ENCODE data around the gene PTPN18.

Gene PTPN18

DNA sequence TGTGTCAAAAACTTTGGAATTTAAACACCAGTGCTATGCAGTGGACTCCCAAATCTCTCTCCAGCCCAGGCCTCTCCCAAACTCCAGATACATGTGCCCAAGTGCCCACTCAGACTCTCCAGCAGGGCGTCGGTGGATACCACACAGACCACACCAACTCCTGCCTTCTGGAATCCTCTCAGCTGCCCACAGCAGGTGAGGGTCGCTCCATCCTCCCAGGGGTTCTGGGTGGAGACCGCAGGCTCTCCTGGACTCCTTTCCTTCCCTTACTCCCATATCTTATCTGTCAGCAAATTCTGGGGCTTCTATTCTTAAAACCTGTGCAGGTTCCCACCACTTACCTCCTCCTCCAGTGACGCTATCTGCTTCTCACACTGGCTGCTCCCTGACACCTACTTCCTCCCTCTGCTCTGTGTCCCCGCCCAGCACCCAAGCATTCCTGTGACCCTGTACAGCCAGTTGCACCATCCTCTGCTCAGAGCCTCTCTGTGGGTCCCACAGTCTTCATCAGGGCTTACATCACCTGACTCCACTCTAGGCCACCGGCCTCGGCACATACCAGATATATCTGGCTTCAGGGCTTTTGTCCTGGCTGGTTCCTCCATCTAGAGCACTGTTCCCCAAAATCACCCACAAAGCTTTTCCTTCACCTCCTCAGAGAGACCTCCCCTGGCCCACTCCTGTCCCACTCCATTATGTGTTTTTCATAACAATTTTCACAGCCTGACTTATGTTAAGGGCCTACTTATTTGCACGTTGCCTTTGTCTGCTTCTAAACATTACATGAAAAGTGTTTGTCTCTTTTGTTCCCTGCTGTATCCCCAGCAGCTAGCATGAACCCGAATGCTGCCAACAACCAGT, 15.7 kb upstream of the PTPN18 start:
- no peak for DNase-seq (ENCODE audit: low read depth in 4 of 4, low spot score in 1 of 4)

DNA sequence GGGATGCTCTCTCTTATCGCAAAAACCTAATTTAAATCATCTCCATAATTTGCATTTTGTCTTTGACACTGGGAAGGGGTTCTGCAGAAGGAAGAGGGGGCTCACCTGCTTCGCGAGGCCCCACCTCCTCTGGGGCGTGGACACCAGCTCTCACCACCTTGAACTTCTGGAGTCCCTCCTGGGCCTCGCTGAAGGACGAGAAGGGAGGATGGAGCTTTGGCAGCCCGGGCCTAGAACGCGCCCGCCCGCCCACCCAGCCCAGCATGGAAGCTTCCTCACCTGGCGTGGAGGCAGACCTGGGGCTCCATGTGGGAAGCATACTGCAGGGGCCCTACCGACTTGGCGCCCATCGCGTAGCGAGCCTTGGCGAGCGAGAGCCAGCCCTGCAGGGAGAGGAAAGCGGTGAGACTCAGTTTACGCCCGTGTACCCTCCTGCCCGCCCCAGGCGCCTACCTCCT, 14.3 kb upstream of the PTPN18 start:
- no peak for DNase-seq (ENCODE audit: low read depth in 4 of 4, low spot score in 1 of 4)

GRCh38 chr2:130342020-130342532, 13.8 kb upstream of the PTPN18 start:
- DNase-seq (ENCODE audit: low read depth in 4 of 4, low spot score in 1 of 4): peak; percentile 57 to 81 (median 70)

DNA sequence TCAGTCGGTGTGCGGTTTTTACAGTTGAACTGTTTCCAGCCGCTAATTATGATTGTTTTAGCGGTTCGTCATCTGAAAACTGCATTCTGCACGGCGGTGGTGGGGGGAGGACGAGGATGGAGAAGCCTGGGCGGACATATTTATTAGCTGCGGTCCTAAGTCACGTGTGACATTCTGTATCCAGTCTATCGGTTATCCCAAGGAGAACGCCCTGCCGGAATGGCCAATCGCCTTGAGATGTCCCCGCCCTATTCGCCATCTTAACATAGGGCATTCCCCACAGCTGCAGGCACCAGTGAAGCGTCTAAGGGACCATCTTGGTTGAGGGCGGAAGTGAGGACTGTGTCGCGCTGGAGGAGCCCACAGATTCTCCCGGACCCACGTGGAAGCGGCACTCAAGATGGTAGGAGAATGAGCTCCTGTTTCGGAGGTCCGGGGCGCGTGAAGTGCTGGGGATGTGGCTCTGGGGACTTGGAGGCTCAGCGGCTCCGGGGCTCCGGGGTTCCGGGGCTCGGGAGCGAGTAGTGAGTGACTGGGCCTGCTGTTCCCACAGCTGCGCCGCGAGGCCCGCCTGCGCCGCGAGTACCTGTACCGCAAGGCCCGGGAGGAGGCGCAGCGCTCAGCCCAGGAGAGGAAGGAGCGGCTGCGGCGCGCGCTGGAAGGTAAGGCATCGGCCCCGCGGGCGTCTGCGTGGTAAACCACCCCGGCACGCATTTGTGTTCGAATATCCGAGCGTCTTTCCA, 13.2 kb upstream of the PTPN18 start, which contains the start of gene IMP4:
IMP4 (plus strand) TSS at position 365 of the 743 bp plus-strand sequence; CDS start at position 401, 36 bp downstream.
- peak; percentile 79 to 90 (median 88) for DNase-seq (ENCODE audit: low read depth in 4 of 4, low spot score in 1 of 4)

DNA sequence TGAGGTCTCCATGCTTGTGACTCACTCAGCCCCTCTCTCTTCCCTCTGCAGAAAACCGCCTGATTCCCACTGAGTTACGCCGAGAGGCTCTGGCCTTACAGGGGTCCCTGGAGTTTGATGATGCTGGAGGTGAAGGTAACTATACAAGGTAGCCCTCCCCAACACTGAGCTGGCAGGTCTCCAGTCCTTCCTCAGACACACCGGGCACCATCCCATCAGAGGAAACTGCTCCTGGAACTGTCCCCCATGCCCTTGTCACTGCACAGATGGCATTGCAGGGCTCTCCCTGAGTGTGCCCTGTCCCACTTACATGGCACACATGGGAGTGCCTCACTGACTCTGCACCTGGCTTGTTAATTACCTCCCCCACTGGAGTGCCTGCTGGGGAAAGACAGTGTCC, 11.3 kb upstream of the PTPN18 start:
- DNase-seq (ENCODE audit: low read depth in 4 of 4, low spot score in 1 of 4): no peak

GRCh38 chr2:130345091-130345490, 10.8 kb upstream of the PTPN18 start:
- DNase-seq (ENCODE audit: low read depth in 4 of 4, low spot score in 1 of 4): no peak

DNA sequence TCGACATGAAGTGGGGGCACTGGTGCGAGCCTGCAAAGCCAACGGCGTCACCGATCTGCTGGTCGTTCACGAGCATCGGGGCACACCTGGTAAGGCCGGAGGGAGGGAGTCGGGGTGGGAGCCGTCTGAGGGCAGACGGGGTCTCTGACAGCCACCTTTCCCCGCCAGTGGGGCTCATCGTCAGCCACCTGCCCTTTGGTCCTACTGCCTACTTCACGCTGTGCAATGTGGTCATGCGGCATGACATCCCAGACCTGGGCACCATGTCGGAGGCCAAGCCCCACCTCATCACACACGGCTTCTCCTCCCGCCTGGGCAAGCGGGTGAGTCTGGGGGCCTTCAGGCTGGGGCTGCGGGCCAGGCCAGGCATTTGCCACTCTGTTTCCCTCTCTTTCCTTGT, 10.2 kb upstream of the PTPN18 start:
- no peak for DNase-seq (ENCODE audit: low read depth in 4 of 4, low spot score in 1 of 4)

DNA sequence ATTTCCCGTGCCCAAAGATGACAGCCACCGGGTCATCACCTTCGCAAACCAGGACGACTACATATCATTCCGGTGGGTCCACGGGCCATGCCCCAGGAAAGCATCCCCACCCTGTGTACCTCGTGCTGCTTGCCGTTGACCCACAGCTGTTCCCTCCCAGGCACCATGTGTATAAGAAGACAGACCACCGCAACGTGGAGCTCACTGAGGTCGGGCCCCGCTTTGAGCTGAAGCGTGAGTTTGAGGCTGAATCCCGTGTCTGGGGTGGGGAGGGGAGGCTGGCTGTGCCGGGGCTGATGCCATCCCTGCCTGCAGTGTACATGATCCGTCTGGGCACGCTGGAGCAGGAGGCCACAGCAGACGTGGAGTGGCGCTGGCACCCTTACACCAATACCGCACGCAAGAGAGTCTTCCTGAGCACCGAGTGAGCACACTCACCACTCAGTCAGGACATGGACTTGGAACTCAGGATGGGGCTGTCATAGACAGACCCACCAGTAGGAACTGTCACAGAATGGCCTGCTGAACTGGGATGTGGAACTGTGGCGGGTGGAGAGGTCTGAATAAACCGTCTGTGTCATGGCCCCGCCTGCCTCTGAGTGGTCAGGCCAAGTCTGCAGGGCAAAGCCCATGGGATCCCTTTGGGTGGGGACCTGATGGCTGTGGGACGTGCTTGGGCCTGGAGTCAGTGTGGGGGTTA, 9.7 kb upstream of the PTPN18 start:
- no peak for DNase-seq (ENCODE audit: low read depth in 4 of 4, low spot score in 1 of 4)

DNA sequence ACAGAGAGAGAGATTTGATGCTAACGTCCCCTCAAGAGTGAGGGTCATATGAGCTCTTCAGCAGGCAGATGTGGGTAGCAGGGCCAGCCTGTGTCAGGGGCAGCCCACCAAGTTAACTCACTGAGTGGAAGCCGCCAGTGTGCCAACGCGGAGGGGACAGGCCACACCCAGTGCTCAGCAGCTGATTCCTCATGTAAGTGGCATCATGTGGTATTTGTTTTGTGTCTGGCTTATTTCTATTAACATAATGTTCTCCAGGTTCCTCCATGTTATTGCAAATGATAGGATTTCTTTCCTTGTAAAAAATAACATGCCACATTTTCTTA, 9.2 kb upstream of the PTPN18 start:
- DNase-seq (ENCODE audit: low read depth in 4 of 4, low spot score in 1 of 4): no peak

DNA sequence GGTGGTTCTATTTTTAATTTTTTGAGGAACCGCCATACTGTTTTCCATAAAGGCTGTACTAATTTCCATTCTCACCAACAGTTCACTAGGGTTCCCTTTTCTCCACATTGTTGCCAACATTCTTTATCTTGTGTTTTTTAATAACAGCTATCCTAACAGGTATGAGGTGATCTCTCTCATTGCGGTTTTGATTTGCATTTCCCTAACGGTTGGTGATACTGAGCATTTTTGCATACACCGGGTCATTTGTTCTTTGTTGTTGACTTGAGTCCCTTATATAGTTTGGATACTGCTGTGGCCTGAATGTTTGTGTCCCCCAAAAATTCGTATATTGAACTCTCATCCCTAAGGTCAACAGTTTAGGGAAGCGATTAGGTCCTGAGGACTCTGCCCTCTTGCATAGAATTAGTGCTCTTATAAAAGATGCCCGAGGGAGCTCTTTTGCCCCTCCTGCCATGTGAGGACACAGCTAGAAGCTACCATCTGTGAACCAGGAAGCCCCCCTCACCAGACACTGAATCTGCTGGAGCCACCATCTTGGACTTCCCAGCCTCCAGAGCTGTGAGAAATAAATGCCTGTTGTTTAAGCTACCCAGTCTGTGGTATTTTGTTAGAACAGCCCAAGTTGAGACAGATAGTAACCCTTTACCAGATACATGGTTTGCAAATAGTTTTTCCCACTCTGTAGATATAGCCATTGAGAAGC, 8.5 kb upstream of the PTPN18 start:
- no peak for DNase-seq (ENCODE audit: low read depth in 4 of 4, low spot score in 1 of 4)

GRCh38 chr2:130349174-130349573, 6.7 kb upstream of the PTPN18 start:
- no peak for DNase-seq (ENCODE audit: low read depth in 4 of 4, low spot score in 1 of 4)

- no peak for DNase-seq (ENCODE audit: low read depth in 4 of 4, low spot score in 1 of 4)
Observed at GRCh38 chr2:130351711-130352110, 4.1 kb upstream of the PTPN18 start.

- DNase-seq (ENCODE audit: low read depth in 4 of 4, low spot score in 1 of 4): no peak
Observed at GRCh38 chr2:130352237-130352636, 3.6 kb upstream of the PTPN18 start.

- DNase-seq (ENCODE audit: low read depth in 4 of 4, low spot score in 1 of 4): no peak
Observed at GRCh38 chr2:130353291-130354138, 2.3 kb upstream of the PTPN18 start.

GRCh38 chr2:130354139-130354428, 1.8 kb upstream of the PTPN18 start:
- DNase-seq (ENCODE audit: low read depth in 4 of 4, low spot score in 1 of 4): no peak

DNA sequence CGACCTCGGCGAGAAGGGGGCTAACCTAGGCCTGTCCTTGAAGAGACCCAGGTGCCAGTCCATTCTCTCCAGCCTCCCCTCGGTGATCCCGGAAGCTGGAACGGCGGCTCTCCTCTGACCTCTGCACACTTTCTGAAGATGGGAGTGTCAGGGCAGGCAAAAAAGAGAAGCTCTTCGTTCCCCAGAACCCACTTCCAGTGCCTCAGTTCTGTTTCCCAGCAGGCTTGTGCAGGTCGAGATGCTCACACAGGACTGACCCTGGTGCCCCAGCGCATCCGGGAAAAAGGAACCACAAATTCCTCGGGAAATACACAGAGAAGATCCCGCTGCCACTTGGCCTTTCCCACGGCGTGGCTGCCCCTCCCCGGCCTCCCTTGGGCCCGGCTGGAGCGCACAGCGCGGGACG, 681 bp upstream of the PTPN18 start:
- no peak for DNase-seq (ENCODE audit: low read depth in 4 of 4, low spot score in 1 of 4)

DNA sequence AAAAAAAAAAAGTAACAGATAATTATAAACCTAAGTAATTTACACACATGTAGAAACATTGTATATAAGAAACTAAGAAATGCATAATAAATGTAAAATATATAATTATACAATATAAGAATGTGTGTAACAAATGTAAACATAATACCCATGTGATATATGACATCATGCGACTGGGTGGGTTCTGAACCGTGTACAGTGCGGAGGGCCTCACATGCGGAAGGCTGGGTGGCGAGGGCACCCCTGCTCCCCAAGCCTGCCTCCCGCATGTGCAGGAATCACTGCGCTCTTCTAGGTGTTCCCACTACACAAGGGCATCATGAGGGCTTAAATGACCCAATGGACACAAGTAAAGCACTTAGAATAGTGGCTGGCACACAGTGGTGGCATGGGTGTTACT, 2.0 kb downstream of the PTPN18 start:
- no peak for DNase-seq (ENCODE audit: low read depth in 4 of 4, low spot score in 1 of 4)

GRCh38 chr2:130358420-130359350, 2.8 kb downstream of the PTPN18 start:
- no peak for DNase-seq (ENCODE audit: low read depth in 4 of 4, low spot score in 1 of 4)

DNA sequence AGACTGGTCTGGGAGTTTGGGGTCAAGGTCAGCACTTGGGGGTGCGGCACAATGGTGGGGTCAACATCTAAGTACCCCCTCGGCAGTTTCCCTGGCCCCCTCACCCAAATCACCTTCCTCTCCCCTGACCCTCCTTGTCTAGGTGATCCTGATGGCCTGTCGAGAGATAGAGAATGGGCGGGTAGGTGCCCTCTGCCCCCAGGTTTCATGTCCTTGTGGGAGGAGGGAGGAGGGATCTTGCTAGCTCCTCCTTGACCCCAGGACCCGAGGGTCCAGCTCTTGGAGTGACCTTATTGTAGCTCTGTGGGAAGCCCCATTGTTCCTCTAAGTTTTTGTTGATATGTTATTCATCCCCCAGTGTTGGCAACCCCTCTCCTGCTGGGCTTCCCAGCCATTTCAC, 3.6 kb downstream of the PTPN18 start:
- DNase-seq (ENCODE audit: low read depth in 4 of 4, low spot score in 1 of 4): no peak

All from stimulated activated CD4-positive, alpha-beta T cell treated with anti-CD3 and anti-CD28 coated beads, Interleukin-1b, Interleukin-23, amount 100 ng/mL, for 24 hours (primary cell).